HG03460 (cell line): ENCODE data around the gene TEX12.
"Not testable (repeated sequence)": the region's sequence is repeated elsewhere in the genome, so short reads cannot be mapped to it uniquely, and the experiment has no call there.

Source experiments
- ATAC-seq: cut with Tn5 transposase; IDR thresholded peaks from one replicate; pipeline ENCODE4 v1.9.1; 2021; ENCODE audit not compliant: unreplicated experiment

Gene TEX12

DNA sequence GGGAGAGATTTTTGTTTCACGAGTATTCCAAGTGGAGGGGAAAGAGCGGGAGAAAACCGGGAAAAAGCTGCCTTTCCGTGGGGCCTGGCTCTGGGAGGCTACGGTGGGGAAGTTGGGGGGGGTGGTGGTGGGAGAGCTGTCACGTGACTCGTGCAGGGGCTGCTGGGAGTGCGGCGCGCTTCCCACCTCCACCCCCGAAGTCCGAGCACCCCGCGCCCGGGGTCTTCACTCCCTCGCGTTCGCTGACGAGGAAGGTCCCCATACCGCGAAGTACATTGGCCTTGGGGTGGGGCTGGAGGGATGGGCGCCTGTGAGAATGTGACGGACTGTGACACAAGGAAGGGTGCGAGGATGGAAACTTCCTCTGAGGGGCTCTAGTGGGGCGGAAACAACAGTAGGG, at the start of gene TEX12:
TEX12 (plus strand) TSS at position 228 of the 400 bp plus-strand sequence. CDS start 1,897 bp downstream, outside the sequence.
- no peak for ATAC-seq

DNA sequence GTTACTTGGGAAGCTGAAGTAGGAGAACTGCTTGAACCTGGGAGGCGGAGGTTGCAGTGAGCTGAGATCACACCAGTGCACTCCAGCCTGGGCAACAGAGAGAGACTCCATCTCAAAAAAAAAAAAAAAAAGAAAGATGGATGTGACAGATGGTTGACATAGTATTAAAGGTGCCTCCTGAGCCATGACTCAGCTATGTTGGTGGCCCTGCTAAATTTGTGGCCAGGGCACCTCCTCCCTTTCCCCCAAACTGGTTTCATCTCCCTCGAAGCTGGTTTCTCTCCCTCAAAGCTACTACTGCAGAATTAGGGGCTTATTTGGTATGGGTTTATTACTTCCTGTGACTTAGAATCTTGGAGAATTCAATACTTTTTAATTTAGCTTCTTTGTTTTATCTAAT, 49.0 kb upstream of the TEX12 start:
- ATAC-seq, result no peak

GRCh38 chr11:112121981-112122615, 45.1 kb upstream of the TEX12 start:
- no peak for ATAC-seq

- ATAC-seq, result no peak
Measured at GRCh38 chr11:112123129-112123528, 44.0 kb upstream of the TEX12 start.

- ATAC-seq, result no peak
Measured at GRCh38 chr11:112127056-112127455, 40.1 kb upstream of the TEX12 start.

DNA sequence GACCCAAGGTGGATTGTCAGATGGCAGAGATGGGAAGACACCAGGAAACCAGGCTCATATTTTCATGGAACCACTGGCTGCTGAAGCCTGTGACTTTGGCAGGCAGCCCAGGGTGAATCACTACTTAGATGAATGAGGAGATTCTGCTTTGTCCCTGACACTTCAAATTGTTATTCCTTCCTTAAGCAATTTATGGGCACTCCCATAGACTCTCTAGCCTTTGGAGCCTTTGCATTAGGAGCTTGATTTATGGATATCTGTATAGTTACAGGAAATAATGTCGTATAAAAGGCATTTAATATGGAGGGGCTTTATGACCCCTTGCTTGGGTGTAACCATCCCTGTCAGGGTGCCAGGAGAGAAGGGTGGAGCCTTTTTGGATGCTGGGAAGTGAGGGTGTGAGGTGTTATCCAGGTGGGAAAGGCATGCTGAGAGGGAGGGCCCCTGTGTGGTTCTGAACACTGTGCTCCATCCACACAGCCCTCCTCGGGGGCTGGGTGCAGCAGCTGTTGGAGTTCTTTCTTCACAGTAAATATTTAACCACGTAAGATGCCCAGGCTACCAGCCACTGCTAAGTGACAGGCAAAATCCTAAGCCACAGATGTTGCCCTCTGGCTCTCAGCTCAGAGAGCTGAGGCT, 38.6 kb upstream of the TEX12 start:
- ATAC-seq, result no peak

GRCh38 chr11:112129656-112130055, 37.5 kb upstream of the TEX12 start:
- ATAC-seq, result no peak

- ATAC-seq, result no peak
Measured at GRCh38 chr11:112132737-112133136, 34.4 kb upstream of the TEX12 start.

GRCh38 chr11:112134473-112134872, 32.7 kb upstream of the TEX12 start:
- ATAC-seq, result no peak

DNA sequence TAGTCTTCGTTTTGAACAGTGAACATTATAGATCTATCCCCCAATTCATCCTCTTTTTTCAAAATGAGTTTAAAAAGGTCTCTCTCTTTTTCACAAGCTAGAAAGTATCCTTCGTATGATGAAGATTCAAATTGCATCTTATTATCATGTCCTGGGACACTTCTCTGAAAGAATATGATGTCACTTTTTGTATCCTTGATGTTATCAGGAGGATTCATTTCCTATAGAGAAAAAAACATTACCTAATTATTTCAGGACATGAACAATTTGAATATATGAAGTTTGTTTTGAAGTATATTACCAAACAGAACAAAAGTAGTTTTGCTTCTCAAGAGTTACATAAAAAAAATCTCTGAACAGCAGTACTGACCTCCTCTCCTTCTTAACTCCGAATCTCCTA, 23.6 kb upstream of the TEX12 start:
- no peak for ATAC-seq

- no peak for ATAC-seq
Measured at GRCh38 chr11:112150517-112150916, 16.7 kb upstream of the TEX12 start.

DNA sequence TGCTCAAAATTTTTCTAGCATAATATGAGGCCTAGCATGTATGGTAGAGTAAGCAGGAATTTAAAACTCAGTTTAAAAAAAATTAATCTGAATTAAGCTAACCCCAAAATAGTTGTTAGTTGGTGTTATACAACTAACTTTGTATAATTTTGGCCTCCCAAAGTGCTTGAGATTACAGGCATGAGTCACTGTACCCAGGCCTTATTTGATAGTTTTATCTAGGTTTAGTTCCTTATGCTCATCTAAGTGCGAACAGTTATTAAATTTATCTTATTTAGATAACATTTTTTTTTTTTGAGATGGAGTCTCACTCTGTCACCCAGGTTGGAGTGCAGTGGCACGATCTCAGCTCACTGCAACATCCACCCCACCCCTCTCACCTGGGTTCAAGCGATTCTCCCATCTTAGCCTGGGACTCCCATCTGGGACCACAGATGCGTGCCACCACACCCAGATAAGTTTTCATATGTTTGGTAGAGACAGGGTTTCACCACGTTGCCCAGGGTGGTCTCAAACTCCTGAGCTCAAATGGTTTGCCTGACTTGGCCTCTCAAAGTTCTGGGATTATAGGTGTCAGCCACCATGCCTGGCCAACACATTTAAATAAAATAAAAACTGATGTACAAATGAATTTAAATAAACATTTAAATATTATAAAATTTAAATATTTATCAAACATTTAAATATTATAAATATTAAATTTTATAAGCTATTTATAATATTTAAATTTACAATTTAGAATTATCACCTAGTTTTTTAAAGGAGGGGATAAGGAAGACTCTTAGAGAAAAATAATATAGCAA, 10.8 kb upstream of the TEX12 start:
- ATAC-seq, result no peak

- ATAC-seq, result no peak
Measured at GRCh38 chr11:112156956-112157766, 10.0 kb upstream of the TEX12 start.

DNA sequence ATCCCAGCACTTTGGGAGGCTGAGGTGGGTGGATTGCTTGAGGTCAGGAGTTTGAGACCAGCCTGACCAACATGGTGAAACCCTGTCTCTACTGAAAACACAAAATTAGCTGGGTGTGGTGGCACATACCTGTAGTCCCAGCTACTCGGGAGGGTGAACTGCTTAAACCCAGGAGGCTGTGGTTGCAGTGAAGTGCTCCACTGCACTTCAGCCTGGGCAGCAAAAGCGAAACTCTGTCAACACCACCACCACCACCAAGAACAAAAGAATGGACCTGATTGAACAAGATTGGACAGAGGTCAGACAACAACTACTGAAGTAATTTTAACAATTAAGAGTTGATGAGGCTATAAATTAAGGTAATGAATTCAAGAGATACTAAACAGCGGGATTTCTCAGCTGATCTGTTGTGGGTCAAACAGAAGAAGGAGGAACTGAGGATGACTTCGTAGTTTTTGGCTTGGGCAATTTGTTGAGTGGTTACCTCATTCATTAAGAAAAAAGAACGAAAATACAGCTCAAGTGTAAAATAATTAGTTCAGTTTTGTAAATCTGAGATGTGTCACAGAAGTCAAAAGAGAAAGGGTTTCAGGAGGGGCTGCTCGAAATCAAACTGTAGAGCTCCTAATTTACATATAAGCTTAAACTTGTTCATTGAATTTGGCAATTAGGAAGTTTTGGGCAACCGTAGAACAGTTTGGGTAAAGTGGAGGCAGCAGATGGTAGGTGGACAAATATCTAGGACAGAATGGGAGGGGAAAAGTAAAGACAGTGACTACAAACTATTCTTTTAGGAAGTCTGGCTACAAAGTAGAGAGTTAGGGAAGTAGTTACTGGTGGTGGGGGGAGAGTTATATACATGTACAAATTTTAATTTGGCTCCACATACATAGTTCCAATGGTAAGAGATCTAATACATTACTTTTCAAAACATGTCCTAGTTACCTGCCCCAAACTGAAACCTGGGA, 7.8 kb upstream of the TEX12 start:
- no peak for ATAC-seq

- no peak for ATAC-seq
Measured at GRCh38 chr11:112160091-112160848, 6.9 kb upstream of the TEX12 start.

GRCh38 chr11:112161012-112161411, 6.2 kb upstream of the TEX12 start:
- no peak for ATAC-seq

- not testable (repeated sequence) for ATAC-seq
Measured at GRCh38 chr11:112162200-112162599, 5.0 kb upstream of the TEX12 start.

DNA sequence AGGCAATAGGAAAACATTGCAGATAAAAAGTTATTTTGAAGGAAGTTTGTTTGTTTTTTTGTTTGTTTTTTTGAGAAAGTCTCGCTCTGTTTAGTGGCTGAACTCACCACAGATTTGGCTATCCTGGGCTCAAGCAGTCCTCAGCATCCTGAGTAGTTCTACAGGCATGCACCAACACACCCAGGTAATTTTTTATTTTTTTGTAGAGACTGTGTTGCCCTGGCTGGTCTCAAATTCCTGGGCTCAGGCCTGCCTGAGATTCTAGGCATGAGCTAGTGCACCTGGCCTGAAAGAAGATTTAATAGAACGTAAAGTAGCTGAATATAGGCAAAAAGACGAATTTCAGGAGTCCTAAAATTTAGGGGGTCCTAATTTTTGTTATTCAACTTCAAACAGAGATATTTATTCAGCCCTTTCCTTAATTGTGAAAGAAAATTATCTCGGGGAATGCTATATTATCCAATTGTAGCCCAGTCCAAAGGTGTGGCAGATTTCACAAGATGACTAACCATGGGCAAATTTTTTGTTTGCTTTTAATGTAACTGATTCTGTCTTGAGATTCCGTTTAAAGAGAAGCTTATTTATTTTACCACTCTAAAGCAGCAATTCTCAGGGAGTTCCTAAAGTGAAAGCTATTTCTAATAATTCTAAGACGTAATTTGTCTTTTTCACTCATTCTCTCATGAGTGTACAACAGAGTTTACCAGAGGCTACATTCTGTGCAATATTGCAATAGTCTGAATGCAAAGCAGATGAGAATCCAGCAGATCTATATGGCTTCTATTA, 4.2 kb upstream of the TEX12 start:
- no peak for ATAC-seq
